ENCODE results near the gene MIPOL1.

DNA sequence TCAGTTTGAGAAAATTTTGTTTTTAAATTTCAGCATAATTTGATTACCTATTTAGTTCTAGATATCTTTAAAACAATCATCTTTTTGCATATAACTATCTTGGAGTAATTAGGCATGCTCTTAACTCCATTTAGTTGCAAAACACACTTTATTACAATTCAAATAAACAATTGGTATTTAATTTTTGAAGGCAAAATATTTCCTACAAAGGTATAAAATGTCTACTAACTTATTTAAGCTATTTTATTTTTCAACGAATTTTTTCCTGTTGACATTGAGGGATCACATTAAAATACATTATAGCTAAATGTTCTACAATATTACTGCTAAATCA is 389.0 kb downstream of the MIPOL1 start:
- no peak for TF ChIP-seq POLR2A (IDR thresholded peaks at IDR 0.05; ENCODE audit: low read depth, low read length)
- TF ChIP-seq POLR2AphosphoS5 (IDR thresholded peaks at IDR 0.05; ENCODE audit: low read depth, low read length), result no peak
- TF ChIP-seq TAF1 (IDR thresholded peaks at IDR 0.05; ENCODE audit: borderline replicate concordance, low read depth, low read length), result no peak
